HEK293 (cell line): ENCODE measurements around the gene SNCAIP.

Experiments used
- AEBP2 ChIP-seq: fragments of 450-650 bp; formaldehyde crosslinking; IDR thresholded peaks from 2 replicates; pipeline ENCODE4 v1.5.1; 2016; ENCODE audit warnings: missing biosample characterization, missing genetic modification characterization, borderline replicate concordance
- FEZF1 ChIP-seq: fragments of 450-650 bp; formaldehyde crosslinking; IDR thresholded peaks from 2 replicates; pipeline ENCODE4 v1.5.1; 2016; ENCODE audit warnings: missing biosample characterization, missing genetic modification characterization
- MEIS1 ChIP-seq: sonication (generic); formaldehyde crosslinking; IDR thresholded peaks from 2 replicates; pipeline ENCODE4 v1.8.1; 2022; ENCODE audit warnings: missing genetic modification reagents, mild to moderate bottlenecking, borderline replicate concordance
- YY1 ChIP-seq: fragments of 450-650 bp; formaldehyde crosslinking; IDR thresholded peaks from 2 replicates; pipeline ENCODE4 v1.5.1; 2018; ENCODE audit warnings: missing biosample characterization, missing genetic modification characterization
- ZBTB1 ChIP-seq: fragments of 450-650 bp; formaldehyde crosslinking; IDR thresholded peaks from 2 replicates; pipeline ENCODE4 v1.5.1; 2016; ENCODE audit warnings: missing biosample characterization, missing genetic modification characterization
- ZBTB48 ChIP-seq: fragments of 450-650 bp; formaldehyde crosslinking; IDR thresholded peaks from 2 replicates; pipeline ENCODE4 v1.5.1; 2016; ENCODE audit warnings: missing biosample characterization, missing genetic modification characterization
- ZNF157 ChIP-seq: fragments of 450-650 bp; formaldehyde crosslinking; IDR thresholded peaks from 2 replicates; pipeline ENCODE4 v1.5.1; 2016; ENCODE audit warnings: missing biosample characterization, missing genetic modification characterization
- ZNF223 ChIP-seq: fragments of 450-650 bp; formaldehyde crosslinking; IDR thresholded peaks from 2 replicates; pipeline ENCODE4 v1.5.1; 2016; ENCODE audit warnings: missing biosample characterization, missing genetic modification characterization
- ZNF292 ChIP-seq: fragments of 450-650 bp; formaldehyde crosslinking; IDR thresholded peaks from 2 replicates; pipeline ENCODE4 v1.5.1; 2016; ENCODE audit warnings: low read depth, missing biosample characterization, missing genetic modification characterization, borderline replicate concordance
- ZNF416 ChIP-seq: fragments of 450-650 bp; formaldehyde crosslinking; IDR thresholded peaks from 2 replicates; pipeline ENCODE4 v1.5.1; 2016; ENCODE audit warnings: missing biosample characterization, missing genetic modification characterization
- ZNF473 ChIP-seq: fragments of 450-650 bp; formaldehyde crosslinking; IDR thresholded peaks from 2 replicates; pipeline ENCODE4 v1.5.1; 2017; ENCODE audit warnings: missing biosample characterization, missing genetic modification characterization
- ZNF513 ChIP-seq: fragments of 450-650 bp; IDR thresholded peaks from 2 replicates; pipeline ENCODE4 v1.5.1; 2018; ENCODE audit warnings: missing biosample characterization, missing genetic modification characterization
- ZNF521 ChIP-seq: fragments of 450-650 bp; formaldehyde crosslinking; IDR thresholded peaks from 2 replicates; pipeline ENCODE4 v1.5.1; 2017; ENCODE audit warnings: missing biosample characterization, mild to moderate bottlenecking, missing genetic modification characterization
- ZNF548 ChIP-seq: fragments of 450-650 bp; formaldehyde crosslinking; IDR thresholded peaks from 2 replicates; pipeline ENCODE4 v1.5.1; 2016; ENCODE audit warnings: missing biosample characterization, missing genetic modification characterization
- ZNF558 ChIP-seq: fragments of 450-650 bp; formaldehyde crosslinking; IDR thresholded peaks from 2 replicates; pipeline ENCODE4 v1.5.1; 2016; ENCODE audit warnings: missing biosample characterization, missing genetic modification characterization
- ZNF596 ChIP-seq: fragments of 450-650 bp; IDR thresholded peaks from 2 replicates; pipeline ENCODE4 v1.5.0; 2018; ENCODE audit warnings: missing biosample characterization, mild to moderate bottlenecking, missing genetic modification characterization, moderate library complexity
- ZNF621 ChIP-seq: fragments of 450-650 bp; formaldehyde crosslinking; IDR thresholded peaks from 2 replicates; pipeline ENCODE4 v1.5.1; 2017; ENCODE audit warnings: missing biosample characterization, missing genetic modification characterization
- ZNF624 ChIP-seq: fragments of 450-650 bp; formaldehyde crosslinking; IDR thresholded peaks from 2 replicates; pipeline ENCODE4 v1.5.1; 2017; ENCODE audit warnings: missing biosample characterization, missing genetic modification characterization
- ZNF677 ChIP-seq: fragments of 450-650 bp; IDR thresholded peaks from 2 replicates; pipeline ENCODE4 v1.5.0; 2018; ENCODE audit warnings: missing biosample characterization, mild to moderate bottlenecking, missing genetic modification characterization, moderate library complexity
- ZNF776 ChIP-seq: fragments of 450-650 bp; formaldehyde crosslinking; IDR thresholded peaks from 2 replicates; pipeline ENCODE4 v1.5.0; 2017; ENCODE audit warnings: missing biosample characterization, missing genetic modification characterization, borderline replicate concordance
- ZNF785 ChIP-seq: fragments of 450-650 bp; formaldehyde crosslinking; IDR thresholded peaks from 2 replicates; pipeline ENCODE4 v1.5.1; 2016; ENCODE audit warnings: missing biosample characterization, missing genetic modification characterization
- ZNF830 ChIP-seq: fragments of 450-650 bp; IDR thresholded peaks from 2 replicates; pipeline ENCODE4 v1.5.0; 2018; ENCODE audit warnings: missing biosample characterization, missing genetic modification characterization, low read depth, mild to moderate bottlenecking, moderate library complexity
- TF ChIP-seq, protein P1 (sequence below): fragments of 450-650 bp; formaldehyde crosslinking; IDR thresholded peaks from 2 replicates; pipeline ENCODE4 v1.5.1; 2017; ENCODE audit warnings: missing biosample characterization, missing genetic modification characterization
- TF ChIP-seq, protein P2 (sequence below): fragments of 450-650 bp; formaldehyde crosslinking; IDR thresholded peaks from 2 replicates; pipeline ENCODE4 v1.5.1; 2017; ENCODE audit warnings: missing biosample characterization, missing genetic modification characterization

Gene SNCAIP

GRCh38 chr5:122291000-122291901, 20.8 kb upstream of the SNCAIP start (continued):
- TF ChIP-seq, protein P1, sequence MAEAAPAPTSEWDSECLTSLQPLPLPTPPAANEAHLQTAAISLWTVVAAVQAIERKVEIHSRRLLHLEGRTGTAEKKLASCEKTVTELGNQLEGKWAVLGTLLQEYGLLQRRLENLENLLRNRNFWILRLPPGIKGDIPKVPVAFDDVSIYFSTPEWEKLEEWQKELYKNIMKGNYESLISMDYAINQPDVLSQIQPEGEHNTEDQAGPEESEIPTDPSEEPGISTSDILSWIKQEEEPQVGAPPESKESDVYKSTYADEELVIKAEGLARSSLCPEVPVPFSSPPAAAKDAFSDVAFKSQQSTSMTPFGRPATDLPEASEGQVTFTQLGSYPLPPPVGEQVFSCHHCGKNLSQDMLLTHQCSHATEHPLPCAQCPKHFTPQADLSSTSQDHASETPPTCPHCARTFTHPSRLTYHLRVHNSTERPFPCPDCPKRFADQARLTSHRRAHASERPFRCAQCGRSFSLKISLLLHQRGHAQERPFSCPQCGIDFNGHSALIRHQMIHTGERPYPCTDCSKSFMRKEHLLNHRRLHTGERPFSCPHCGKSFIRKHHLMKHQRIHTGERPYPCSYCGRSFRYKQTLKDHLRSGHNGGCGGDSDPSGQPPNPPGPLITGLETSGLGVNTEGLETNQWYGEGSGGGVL (tag by site-specific recombination) = peak; percentile 57; the same call in 1 of the 2 replicates
- no peak for TF ChIP-seq ZNF223 (tag by site-specific recombination)
- TF ChIP-seq FEZF1 (tag by site-specific recombination) = 0 out of 2 replicates have a peak, but pooled peaks have one; percentile 11
- no peak for TF ChIP-seq ZNF157 (tag by site-specific recombination)
- no peak for TF ChIP-seq ZNF513 (tag by site-specific recombination)
- no peak for TF ChIP-seq ZNF785 (tag by site-specific recombination)
- TF ChIP-seq ZNF416 (tag by site-specific recombination) = no peak
- no peak for TF ChIP-seq ZNF521 (tag by site-specific recombination)
- TF ChIP-seq ZNF624 (tag by site-specific recombination) = no peak
- no peak for TF ChIP-seq AEBP2 (tag by site-specific recombination)
- no peak for TF ChIP-seq ZNF621
- TF ChIP-seq ZBTB1 = no peak
- no peak for TF ChIP-seq ZNF558 (tag by site-specific recombination)
- no peak for TF ChIP-seq ZNF292 (tag by site-specific recombination)
- no peak for TF ChIP-seq ZNF830
- TF ChIP-seq ZNF596 (tag by site-specific recombination) = no peak
- no peak for TF ChIP-seq YY1
- no peak for TF ChIP-seq ZBTB48 (tag by site-specific recombination)
- no peak for TF ChIP-seq ZNF548 (tag by site-specific recombination)
- no peak for TF ChIP-seq MEIS1
- TF ChIP-seq ZNF473 (tag by site-specific recombination) = no peak
- TF ChIP-seq, protein P2, sequence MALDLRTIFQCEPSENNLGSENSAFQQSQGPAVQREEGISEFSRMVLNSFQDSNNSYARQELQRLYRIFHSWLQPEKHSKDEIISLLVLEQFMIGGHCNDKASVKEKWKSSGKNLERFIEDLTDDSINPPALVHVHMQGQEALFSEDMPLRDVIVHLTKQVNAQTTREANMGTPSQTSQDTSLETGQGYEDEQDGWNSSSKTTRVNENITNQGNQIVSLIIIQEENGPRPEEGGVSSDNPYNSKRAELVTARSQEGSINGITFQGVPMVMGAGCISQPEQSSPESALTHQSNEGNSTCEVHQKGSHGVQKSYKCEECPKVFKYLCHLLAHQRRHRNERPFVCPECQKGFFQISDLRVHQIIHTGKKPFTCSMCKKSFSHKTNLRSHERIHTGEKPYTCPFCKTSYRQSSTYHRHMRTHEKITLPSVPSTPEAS (tag by site-specific recombination) = no peak
- no peak for TF ChIP-seq ZNF677 (tag by site-specific recombination)
- no peak for TF ChIP-seq ZNF776 (tag by site-specific recombination)
